VCaP (cell line): ENCODE data around the gene RPRD1B.

ENCODE experiments used
- H3K27ac ChIP-seq: fragments of 450-650 bp; 2 replicates; pipeline ENCODE4 v1.5.1; 2017
- CTCF ChIP-seq: fragments of 450-650 bp; conservative IDR thresholded peaks from 2 replicates; pipeline ENCODE4 v1.5.1; 2017; ENCODE audit warnings: mild to moderate bottlenecking, moderate library complexity

Gene RPRD1B

GRCh38 chr20:38066969-38067716 lies 33.6 kb downstream of the RPRD1B start:
- no peak for TF ChIP-seq CTCF
- H3K27ac ChIP-seq = peak overlapping the region; percentile 41

GRCh38 chr20:38067717-38068365 lies 34.3 kb downstream of the RPRD1B start:
- no peak for TF ChIP-seq CTCF
- peak overlapping the region; percentile 41; the same call in 1 of the 2 replicates for H3K27ac ChIP-seq

GRCh38 chr20:38072898-38073297 lies 39.4 kb downstream of the RPRD1B start:
- H3K27ac ChIP-seq = peak overlapping the region; percentile 23; the same call in 1 of the 2 replicates
- TF ChIP-seq CTCF = no peak

GRCh38 chr20:38073307-38074071 lies 39.9 kb downstream of the RPRD1B start:
- H3K27ac ChIP-seq = peak overlapping the region; percentile 23
- TF ChIP-seq CTCF = peak; percentile 85

- TF ChIP-seq CTCF = no peak
- no peak overlapping the region for H3K27ac ChIP-seq
Measured at GRCh38 chr20:38075161-38075998, 41.8 kb downstream of the RPRD1B start.

- H3K27ac ChIP-seq = no peak overlapping the region
- TF ChIP-seq CTCF = no peak
Measured at GRCh38 chr20:38076548-38076947, 43.0 kb downstream of the RPRD1B start.
